Erythroblast (primary cell): ENCODE measurements around the gene PMPCA.

Experiments
- DNase-seq, 2 experiments: peaks; one replicate each; lab custom pipeline; 2025; lab: John Stamatoyannopoulos, UW
- GATA1 ChIP-seq: IDR thresholded peaks from 2 replicates; pipeline ENCODE4 v1.6.1; 2011; ENCODE audit warnings: low read depth, mild to moderate bottlenecking, control low read depth, low read length, moderate library complexity
- POLR2A ChIP-seq: IDR thresholded peaks from 2 replicates; pipeline ENCODE4 v1.6.1; 2011; ENCODE audit warnings: mild to moderate bottlenecking, low read length

PMPCA gene

DNA sequence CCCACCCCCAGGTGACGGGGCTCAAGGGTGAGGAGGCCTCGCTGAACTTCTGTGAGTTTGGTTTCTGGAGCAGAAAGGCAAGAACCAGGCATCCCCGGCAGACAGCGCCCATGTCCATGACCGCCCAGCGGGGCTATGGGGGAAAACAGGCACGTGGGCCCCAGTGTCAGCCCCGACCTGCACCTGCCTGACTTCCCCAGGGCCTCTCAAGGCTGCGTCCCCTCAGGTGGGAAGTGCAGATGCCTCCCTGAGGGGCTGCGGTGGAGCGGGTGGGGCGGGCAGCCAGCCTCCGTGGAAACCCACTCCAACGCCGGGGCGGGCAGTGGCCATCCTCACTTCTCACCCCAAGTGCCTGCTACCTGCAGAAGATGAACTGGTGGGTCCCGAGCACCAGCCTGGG lies 30.1 kb upstream of the PMPCA start:
- TF ChIP-seq GATA1 (no peak), POLR2A (no peak)
- DNase-seq, result no peak

- TF ChIP-seq POLR2A, result no peak
- no peak for TF ChIP-seq GATA1
These were observed 29.1 kb upstream of the PMPCA start for GRCh38 chr9:136381311-136381710.

GRCh38 chr9:136381966-136382513 lies 28.4 kb upstream of the PMPCA start:
- TF ChIP-seq GATA1, result no peak
- no peak for TF ChIP-seq POLR2A
- DNase-seq, result no peak

More at GRCh38 chr9:136381311-136381710, 29.1 kb upstream of the PMPCA start:
- no peak for DNase-seq

- TF ChIP-seq POLR2A, result no peak
- no peak for TF ChIP-seq GATA1
- no peak for DNase-seq
These were observed 27.0 kb upstream of the PMPCA start for GRCh38 chr9:136383436-136383835.

- TF ChIP-seq POLR2A, result no peak
- TF ChIP-seq GATA1, result no peak
- no peak for DNase-seq
These were observed 25.4 kb upstream of the PMPCA start for GRCh38 chr9:136385015-136385414.

GRCh38 chr9:136386018-136386417 lies 24.4 kb upstream of the PMPCA start:
- no peak for TF ChIP-seq GATA1
- TF ChIP-seq POLR2A, result no peak
- DNase-seq, result no peak

DNA sequence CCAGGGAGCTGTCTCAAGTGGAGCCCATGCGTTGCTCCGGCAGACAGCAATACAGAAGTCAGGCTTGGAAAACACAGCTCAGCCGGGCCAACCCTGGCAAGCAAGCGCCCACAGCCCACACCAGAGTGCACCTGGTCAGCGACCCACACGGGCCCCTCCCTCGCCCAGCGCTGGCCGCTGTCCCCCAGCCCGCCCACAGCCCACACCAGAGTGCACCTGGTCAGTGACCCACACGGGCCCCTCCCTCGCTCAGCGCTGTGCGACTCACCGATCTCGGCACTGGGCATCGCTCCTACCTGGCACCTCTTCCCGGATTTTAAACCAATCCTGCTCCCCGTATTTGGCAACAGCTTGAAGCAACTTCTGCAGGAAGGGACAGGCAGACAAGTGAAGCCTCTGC lies 23.2 kb upstream of the PMPCA start:
- DNase-seq, result no peak
- TF ChIP-seq POLR2A (no peak), GATA1 (no peak)

GRCh38 chr9:136389396-136389795 lies 21.1 kb upstream of the PMPCA start:
- TF ChIP-seq POLR2A (no peak), GATA1 (no peak)
- DNase-seq, result peak in 1 of 2 experiments; percentile 19

GRCh38 chr9:136391737-136392537 lies 18.5 kb upstream of the PMPCA start:
- DNase-seq, result no peak
- TF ChIP-seq POLR2A, result no peak
- TF ChIP-seq GATA1, result no peak

GRCh38 chr9:136392538-136393449 lies 17.7 kb upstream of the PMPCA start:
- DNase-seq, result no peak
- TF ChIP-seq POLR2A, result no peak
- no peak for TF ChIP-seq GATA1

DNA sequence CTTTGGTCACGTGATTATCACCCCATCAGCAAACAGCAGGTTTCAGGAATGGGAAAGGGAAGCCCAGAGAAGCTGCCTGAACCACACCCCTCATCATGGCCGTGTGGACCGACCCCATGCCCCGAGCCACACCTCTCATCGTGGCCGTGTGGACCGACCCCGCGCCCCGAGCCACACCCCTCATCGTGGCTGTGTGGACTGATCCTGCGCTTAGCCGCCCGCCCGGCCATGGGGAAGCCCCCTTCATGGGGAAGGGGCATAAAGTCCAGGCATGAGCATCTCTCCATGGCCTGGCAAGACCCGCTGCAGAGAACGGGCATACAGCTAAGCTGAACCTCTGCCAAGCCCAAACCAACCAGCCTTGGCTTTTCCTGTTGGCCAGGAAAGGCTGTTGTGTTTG lies 16.9 kb upstream of the PMPCA start:
- no peak for DNase-seq
- no peak for TF ChIP-seq GATA1
- TF ChIP-seq POLR2A, result no peak

DNA sequence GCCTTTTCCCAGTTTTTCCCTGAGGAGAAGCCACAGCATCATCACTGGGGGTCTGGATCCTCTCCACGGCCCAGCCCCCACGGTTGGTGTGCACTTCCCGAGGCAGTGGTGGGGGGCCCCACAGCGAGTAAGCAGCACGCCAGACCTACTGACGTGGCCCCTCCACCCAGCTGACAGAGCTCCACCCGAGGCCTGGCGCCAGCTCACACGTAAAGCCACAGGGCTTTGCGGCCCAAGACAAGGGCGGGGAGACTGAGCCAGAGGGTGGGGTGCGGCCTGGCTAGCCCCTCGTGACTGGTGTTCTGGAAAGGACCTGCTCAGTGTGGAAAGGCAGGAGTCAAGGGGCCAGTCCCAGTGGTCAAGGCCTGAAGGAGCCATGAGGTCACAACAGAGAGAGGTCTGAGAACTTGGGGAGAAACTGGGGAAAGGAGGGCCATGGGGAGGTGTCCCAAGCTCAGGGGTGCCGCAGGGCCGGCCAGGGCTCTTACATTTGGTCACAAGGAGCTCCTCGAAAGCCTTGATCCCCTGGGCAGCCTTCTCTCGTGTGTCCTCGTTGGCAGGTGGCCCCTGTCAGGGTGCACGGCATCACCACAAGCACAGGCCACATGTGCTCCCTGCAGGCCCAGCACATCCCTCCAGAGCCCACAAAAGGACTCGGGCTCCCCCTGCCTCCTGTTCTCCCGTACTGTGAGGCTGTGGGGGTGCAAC lies 16.0 kb upstream of the PMPCA start:
- peak; percentile 45 to 48 for DNase-seq
- TF ChIP-seq POLR2A (no peak), GATA1 (no peak)

DNA sequence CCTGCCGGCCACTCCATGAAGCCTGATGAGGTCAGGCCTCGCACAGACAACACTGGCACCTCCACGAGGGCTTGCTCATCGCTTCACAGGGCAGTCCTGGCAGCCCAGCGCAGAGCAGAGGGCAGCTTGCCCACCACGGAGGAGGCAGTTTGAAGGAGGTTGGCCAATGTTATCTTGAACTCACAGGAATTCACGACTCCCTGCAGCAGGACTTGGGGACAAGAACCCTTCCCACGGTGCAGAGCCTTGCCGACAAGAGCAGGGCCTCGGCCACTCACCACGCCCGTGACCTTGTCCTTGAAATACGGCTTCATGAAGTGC lies 15.5 kb upstream of the PMPCA start:
- DNase-seq, result no peak
- no peak for TF ChIP-seq POLR2A
